HG03025 (cell line): ENCODE data around the gene NEUROD2.

Source experiments
- ATAC-seq: cut with Tn5 transposase; IDR thresholded peaks from one replicate; pipeline ENCODE4 v1.9.1; 2021; ENCODE audit warnings: mild to moderate bottlenecking, moderate library complexity; ENCODE audit not compliant: unreplicated experiment, low FRiP score

The NEUROD2 gene

DNA sequence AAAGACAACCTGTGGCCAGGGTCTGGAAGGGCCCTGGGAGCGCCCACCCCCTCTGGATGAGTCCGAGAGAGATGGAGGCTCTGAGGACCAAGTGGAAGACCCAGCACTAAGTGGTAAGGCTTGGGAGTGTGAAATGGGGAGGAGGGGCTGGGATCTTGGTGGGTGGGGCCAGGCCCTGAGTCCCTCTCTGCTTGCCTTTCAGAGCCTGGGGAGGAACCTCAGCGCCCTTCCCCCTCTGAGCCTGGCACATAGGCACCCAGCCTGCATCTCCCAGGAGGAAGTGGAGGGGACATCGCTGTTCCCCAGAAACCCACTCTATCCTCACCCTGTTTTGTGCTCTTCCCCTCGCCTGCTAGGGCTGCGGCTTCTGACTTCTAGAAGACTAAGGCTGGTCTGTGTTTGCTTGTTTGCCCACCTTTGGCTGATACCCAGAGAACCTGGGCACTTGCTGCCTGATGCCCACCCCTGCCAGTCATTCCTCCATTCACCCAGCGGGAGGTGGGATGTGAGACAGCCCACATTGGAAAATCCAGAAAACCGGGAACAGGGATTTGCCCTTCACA, 28.0 kb upstream of the NEUROD2 start:
- ATAC-seq: no peak

GRCh38 chr17:39634384-39634871, 26.7 kb upstream of the NEUROD2 start:
- ATAC-seq: no peak

DNA sequence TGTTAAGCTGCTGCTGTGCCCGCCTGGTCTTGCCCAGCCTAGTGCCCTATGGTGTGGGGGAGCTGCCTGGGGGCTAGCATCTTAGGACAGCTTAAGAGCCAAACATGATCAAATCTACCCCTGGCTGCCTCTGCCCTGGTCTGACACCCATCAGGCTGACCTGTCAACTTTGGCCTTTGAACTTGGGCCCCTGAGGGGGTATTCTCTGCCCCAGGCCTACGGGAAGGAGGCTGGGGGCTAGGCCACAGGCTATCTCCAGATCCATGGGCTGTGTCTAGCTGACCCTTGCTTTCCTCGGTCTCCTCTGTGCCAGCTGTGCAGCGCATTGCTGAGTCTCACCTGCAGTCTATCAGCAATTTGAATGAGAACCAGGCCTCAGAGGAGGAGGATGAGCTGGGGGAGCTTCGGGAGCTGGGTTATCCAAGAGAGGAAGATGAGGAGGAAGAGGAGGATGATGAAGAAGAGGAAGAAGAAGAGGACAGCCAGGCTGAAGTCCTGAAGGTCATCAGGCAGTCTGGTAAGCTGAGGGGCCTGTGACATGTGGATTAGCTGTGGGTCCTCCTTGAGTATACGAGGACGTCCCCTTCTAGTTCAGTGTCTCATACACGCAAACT, 26.0 kb upstream of the NEUROD2 start:
- ATAC-seq: no peak

- no peak for ATAC-seq
Measured at GRCh38 chr17:39632153-39632941, 24.6 kb upstream of the NEUROD2 start.

GRCh38 chr17:39631403-39631802, 23.7 kb upstream of the NEUROD2 start:
- no peak for ATAC-seq

GRCh38 chr17:39629898-39630297, 22.2 kb upstream of the NEUROD2 start:
- no peak for ATAC-seq

- no peak for ATAC-seq
Measured at GRCh38 chr17:39629494-39629880, 21.8 kb upstream of the NEUROD2 start.

GRCh38 chr17:39628655-39629493, 21.2 kb upstream of the NEUROD2 start:
- no peak for ATAC-seq

- no peak for ATAC-seq
Measured at GRCh38 chr17:39627712-39628516, 20.2 kb upstream of the NEUROD2 start.

DNA sequence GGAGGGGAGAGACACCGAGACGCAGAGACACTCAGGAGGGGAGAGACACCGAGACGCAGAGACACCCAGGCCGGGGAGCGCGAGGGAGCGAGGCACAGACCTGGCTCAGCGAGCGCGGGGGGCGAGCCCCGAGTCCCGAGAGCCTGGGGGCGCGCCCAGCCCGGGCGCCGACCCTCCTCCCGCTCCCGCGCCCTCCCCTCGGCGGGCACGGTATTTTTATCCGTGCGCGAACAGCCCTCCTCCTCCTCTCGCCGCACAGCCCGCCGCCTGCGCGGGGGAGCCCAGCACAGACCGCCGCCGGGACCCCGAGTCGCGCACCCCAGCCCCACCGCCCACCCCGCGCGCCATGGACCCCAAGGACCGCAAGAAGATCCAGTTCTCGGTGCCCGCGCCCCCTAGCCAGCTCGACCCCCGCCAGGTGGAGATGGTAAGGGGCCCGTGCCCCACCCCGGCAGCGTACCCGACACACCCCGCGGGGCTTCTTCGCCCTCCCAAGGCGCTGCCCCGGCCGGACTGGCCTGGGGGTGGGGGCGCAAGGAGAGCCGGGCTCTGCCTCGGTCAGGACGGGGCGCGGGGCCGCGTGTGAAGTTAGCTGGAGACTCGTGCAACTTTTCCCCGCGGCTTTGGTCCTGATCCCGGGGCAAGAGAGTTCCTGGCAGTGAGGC, 19.5 kb upstream of the NEUROD2 start:
- ATAC-seq: no peak

DNA sequence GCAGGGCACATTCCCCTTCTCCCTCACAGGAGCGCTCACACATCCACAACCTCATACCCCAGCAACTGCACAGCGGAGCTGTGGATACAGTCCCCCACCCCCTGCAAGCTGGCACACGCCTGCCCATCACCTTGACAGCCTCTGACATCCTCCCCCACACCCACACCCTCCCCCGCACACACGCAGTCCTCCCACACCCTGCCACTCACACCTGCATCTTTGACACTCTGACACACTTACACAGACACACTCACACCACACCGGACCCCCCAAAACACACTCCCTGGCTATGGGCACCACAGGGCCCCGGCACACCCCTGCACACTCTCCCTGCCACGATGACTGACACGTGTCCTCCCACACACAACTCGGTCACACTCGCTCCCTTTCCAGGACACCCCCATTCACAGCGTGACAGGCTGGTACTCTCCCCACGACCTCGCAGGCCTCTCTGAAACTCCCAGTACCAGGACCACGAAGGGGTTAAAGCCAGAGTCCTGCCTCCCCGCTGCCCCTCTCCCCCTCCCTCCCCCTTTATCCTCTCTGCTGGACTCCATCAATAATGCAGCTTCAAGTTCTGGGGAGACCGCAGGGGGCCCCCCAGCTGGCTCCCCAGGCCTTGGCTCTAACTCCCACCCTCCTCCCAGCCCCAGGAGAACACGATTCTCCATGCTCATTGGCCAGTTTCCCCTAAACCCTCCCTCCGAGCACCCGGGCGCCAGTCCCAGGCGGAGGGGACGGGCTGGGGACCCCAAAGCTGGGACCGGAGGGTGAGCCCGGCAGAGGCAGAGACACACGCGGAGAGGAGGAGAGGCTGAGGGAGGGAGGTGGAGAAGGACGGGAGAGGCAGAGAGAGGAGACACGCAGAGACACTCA, 18.7 kb upstream of the NEUROD2 start, which contains the start of gene PPP1R1B:
Gene PPP1R1B (plus strand): TSS at position 782 of the 876 bp plus-strand sequence. CDS start 441 bp downstream, outside the sequence.
- ATAC-seq: no peak

- ATAC-seq: no peak
Measured at GRCh38 chr17:39625198-39625785, 17.6 kb upstream of the NEUROD2 start.

GRCh38 chr17:39624313-39624712, 16.6 kb upstream of the NEUROD2 start:
- ATAC-seq: no peak

DNA sequence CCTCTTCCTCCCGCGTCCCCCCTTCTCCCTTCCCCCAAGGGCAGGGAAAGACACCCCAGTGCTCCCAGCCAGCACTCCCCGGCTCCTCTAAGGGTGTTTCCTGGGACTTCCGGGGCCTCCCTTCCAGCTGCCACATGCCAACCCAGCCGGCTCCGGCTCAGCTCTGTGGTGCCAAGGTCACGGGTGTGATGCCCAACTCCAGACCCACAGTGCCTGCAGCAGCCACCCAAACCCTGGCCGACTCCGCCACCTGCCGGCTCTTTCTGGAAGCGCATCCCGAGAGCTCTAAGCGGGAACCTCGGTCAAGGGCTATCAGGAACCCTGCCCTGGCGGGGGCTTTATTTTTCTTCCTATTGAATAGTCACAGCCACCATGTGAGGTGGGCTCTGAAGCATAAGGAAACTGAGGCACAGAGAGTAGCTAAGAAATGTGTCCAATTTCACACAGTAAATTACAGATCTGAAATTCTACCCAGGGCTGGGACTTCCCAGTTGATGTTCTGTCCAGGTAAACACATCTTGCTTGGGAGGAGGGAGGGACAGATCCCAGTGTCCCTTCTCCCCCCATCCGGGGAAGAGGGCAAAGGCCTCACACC, 15.7 kb upstream of the NEUROD2 start:
- ATAC-seq: no peak

DNA sequence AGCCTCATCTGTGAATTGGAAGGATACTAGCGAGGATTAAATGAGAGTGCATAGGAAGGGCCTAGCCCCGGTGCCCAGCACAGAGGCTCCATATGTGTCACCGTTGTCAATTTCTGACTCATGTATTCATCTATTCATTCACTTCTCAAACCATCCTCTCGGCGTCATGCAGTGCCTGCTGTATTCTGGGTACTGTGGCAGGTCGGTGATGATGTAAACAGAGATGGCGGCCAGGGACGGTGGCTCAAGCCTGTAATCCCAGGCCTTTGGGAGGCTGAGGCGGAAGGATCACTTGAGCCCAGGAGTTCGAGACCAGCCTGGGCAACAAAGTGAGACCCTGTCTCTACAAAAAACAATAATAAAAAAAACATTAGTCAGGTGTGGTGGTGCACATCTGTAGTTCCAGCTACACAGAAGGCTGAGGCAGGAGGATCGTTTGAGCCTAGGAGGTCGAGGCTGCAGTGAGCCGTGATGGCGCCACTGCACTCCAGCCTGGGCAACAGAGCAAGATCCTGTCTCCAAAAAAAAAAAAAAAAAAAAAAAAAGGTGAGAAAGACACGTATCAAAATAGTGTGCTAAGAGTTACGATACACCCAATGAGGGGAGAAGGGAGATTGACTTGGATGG, 14.8 kb upstream of the NEUROD2 start:
- no peak for ATAC-seq

DNA sequence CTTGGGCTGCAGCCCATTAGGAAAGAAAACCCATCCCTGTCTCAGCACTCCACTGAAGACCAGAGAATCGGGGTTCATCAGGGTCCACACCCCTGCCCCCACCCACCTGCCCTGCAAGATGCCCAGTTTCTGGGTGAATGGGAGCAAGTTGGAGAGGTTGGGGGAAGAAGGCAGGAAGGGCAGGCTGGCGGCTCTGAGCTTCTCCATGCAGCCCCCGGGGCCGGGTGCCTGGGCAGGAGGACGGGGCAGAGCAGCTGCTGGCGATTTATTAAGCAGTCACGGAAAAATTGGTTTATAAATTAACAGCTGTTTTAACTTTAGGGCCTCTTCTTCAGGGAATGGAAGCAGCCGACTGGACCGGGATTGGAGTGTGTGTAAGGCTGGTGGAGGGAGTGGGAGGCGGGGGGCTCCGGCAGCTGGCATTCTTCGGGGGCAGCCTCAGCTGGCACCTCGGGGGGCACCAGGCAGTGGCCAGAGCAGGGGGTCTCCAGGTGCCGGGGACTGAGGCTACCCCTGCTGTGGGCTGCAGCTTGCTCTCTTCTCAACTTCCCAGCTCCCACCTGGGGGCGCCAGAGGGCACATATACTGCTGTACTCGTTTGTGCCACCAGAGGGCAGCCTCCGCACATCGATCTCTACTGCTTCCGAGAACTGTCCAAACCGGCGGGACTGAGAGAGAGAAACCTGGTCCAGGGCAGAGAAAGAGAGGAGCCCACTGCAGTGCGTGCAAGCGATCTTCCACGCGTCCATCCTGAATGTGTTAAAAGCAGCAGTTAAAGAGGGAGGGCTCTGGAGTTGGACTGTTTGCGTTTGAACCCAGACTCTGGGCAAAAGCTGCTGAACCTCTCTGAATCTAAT, 14.0 kb upstream of the NEUROD2 start:
- ATAC-seq: no peak
